ENCODE data around the gene BIN1.

DNA sequence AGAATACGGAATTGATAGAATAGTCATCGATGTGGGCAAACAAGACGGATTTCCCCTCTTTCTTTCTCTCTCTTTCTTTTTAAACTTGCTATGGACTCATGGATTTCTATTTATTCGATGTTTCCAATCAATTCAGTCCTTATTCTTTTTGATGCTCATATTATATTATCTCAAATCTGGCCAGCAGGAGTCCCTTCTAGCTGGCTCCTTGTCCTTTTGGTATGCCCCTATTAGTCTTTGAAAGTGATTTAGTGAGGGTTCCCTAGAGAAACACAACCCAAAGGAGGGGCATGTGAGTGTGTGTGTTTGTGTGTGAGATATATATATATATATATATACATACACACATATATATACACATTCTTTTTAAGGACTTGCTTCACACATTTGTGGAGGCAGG, 23.5 kb upstream of the BIN1 start:
- TF ChIP-seq POLR2A (IDR thresholded peaks at IDR 0.05) = no peak
- TF ChIP-seq, protein P1, sequence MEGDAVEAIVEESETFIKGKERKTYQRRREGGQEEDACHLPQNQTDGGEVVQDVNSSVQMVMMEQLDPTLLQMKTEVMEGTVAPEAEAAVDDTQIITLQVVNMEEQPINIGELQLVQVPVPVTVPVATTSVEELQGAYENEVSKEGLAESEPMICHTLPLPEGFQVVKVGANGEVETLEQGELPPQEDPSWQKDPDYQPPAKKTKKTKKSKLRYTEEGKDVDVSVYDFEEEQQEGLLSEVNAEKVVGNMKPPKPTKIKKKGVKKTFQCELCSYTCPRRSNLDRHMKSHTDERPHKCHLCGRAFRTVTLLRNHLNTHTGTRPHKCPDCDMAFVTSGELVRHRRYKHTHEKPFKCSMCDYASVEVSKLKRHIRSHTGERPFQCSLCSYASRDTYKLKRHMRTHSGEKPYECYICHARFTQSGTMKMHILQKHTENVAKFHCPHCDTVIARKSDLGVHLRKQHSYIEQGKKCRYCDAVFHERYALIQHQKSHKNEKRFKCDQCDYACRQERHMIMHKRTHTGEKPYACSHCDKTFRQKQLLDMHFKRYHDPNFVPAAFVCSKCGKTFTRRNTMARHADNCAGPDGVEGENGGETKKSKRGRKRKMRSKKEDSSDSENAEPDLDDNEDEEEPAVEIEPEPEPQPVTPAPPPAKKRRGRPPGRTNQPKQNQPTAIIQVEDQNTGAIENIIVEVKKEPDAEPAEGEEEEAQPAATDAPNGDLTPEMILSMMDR (IDR thresholded peaks at IDR 0.05) = no peak
- TF ChIP-seq EP300 (IDR thresholded peaks at IDR 0.05) = no peak
